Stimulated activated CD4-positive, alpha-beta T cell treated with anti-CD3 and anti-CD28 coated beads, Interleukin-2, amount 100 ng/mL, for 48 hours (primary cell): ENCODE measurements around the gene FAM184B.

Experiments
- DNase-seq, 2 donors: peaks; one replicate each; pipeline ENCODE4 v3.0.0-alpha.2; 2020

FAM184B gene

GRCh38 chr4:17771284-17771908 is 10.0 kb downstream of the FAM184B start:
- no peak for DNase-seq

- DNase-seq, result no peak
Measured at GRCh38 chr4:17770845-17771244, 10.6 kb downstream of the FAM184B start.

GRCh38 chr4:17769406-17770174 is 11.8 kb downstream of the FAM184B start:
- no peak for DNase-seq

GRCh38 chr4:17766826-17767458 is 14.5 kb downstream of the FAM184B start:
- DNase-seq, result no peak

- no peak for DNase-seq
Measured at GRCh38 chr4:17765514-17766286, 15.7 kb downstream of the FAM184B start.

- no peak for DNase-seq
Measured at GRCh38 chr4:17763931-17764330, 17.5 kb downstream of the FAM184B start.

GRCh38 chr4:17763416-17763815 is 18.0 kb downstream of the FAM184B start:
- DNase-seq, result no peak

- DNase-seq, result no peak
Measured at GRCh38 chr4:17762726-17763125, 18.7 kb downstream of the FAM184B start.

- DNase-seq, result no peak
Measured at GRCh38 chr4:17761062-17761461, 20.4 kb downstream of the FAM184B start.

GRCh38 chr4:17760626-17761025 is 20.8 kb downstream of the FAM184B start:
- DNase-seq, result no peak

GRCh38 chr4:17758485-17758884 is 22.9 kb downstream of the FAM184B start:
- DNase-seq, result no peak

- DNase-seq, result no peak
Measured at GRCh38 chr4:17757621-17758020, 23.8 kb downstream of the FAM184B start.

- DNase-seq, result no peak
Measured at GRCh38 chr4:17753646-17754045, 27.8 kb downstream of the FAM184B start.

- DNase-seq, result no peak
Measured at GRCh38 chr4:17740702-17741101, 40.7 kb downstream of the FAM184B start.

GRCh38 chr4:17736484-17736883 is 44.9 kb downstream of the FAM184B start:
- DNase-seq, result no peak

GRCh38 chr4:17726911-17727310 is 54.5 kb downstream of the FAM184B start:
- no peak for DNase-seq

- no peak for DNase-seq
Measured at GRCh38 chr4:17723648-17724047, 57.8 kb downstream of the FAM184B start.

- no peak for DNase-seq
Measured at GRCh38 chr4:17722356-17722700, 59.1 kb downstream of the FAM184B start.

GRCh38 chr4:17721496-17722355 is 59.7 kb downstream of the FAM184B start:
- no peak for DNase-seq

- DNase-seq, result no peak
Measured at GRCh38 chr4:17719106-17719505, 62.3 kb downstream of the FAM184B start.

GRCh38 chr4:17718471-17718870 is 63.0 kb downstream of the FAM184B start:
- DNase-seq, result no peak

GRCh38 chr4:17717301-17717700 is 64.1 kb downstream of the FAM184B start:
- DNase-seq, result no peak
